Measurements from ENCODE around the gene RETN. TPM values are rescaled to one million over a fixed set of nuclear protein-coding genes. Genes with fewer than 3 reads are reported as not detected.

Gene RETN
- total and polyA plus RNA-seq, 2 donors from 2014 or later = 1.1 TPM; not detected in 1

DNA sequence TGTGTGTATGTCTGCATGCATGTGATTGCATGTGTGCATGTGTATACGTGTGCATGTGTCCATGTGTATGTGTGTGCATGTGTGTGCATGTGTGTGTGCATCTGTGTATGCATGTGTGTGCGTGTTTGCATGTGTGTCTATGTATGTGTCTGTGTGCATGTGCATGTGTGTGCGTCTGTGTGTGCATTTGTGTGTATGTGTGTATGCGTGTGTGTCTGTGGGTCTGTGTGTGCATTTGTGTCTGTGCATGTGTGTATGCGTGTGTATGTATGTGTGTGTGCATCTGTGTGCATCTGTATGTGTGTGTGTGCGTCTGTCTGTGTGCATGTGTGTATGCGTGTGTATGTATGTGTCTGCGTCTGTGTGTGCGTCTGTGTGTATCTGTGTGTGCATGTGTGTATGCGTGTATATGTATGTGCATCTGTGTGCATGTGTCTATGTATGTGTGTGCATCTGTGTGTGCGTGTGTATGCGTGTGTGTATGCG is 28.9 kb upstream of the RETN start:
- Histone ChIP-seq H3K36me3 (ENCODE audit: control insufficient read depth in 2 of 3, insufficient read depth in 3 of 3, low read length in 3 of 3) (peaks cover 0 to 10% (median 5%) of the 10 kb centered on the region in 3 donors), H3K27me3 (ENCODE audit: control insufficient read depth, insufficient read depth, low read length) (no peaks in the 10 kb centered on the region), H3K27ac (ENCODE audit: low read depth in 2 of 2, low read length in 2 of 2) (no peak overlapping the region), H3K9me3 (ENCODE audit: control insufficient read depth in 2 of 3, insufficient read depth in 1 of 3, low read length in 3 of 3) (no peaks in the 10 kb centered on the region), H3K9ac (ENCODE audit: low read length in 3 of 3) (no peak overlapping the region), H3K4me1 (ENCODE audit: control insufficient read depth in 2 of 3, insufficient read depth in 2 of 3, low read depth in 1 of 3, low read length in 3 of 3) (peaks cover 0 to 17% (median 0%) of the 10 kb centered on the region in 3 donors), H3K4me3 (ENCODE audit: low read length in 3 of 3) (no peak overlapping the region)
- TF ChIP-seq, protein P1, sequence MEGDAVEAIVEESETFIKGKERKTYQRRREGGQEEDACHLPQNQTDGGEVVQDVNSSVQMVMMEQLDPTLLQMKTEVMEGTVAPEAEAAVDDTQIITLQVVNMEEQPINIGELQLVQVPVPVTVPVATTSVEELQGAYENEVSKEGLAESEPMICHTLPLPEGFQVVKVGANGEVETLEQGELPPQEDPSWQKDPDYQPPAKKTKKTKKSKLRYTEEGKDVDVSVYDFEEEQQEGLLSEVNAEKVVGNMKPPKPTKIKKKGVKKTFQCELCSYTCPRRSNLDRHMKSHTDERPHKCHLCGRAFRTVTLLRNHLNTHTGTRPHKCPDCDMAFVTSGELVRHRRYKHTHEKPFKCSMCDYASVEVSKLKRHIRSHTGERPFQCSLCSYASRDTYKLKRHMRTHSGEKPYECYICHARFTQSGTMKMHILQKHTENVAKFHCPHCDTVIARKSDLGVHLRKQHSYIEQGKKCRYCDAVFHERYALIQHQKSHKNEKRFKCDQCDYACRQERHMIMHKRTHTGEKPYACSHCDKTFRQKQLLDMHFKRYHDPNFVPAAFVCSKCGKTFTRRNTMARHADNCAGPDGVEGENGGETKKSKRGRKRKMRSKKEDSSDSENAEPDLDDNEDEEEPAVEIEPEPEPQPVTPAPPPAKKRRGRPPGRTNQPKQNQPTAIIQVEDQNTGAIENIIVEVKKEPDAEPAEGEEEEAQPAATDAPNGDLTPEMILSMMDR (IDR thresholded peaks at IDR 0.05; ENCODE audit: borderline replicate concordance, extremely low read depth, insufficient read depth) = no peak
- DNase-seq (no peak), FAIRE-seq (no peak)
- intact Hi-C loops (cut with DNase I) = no loop called here

DNA sequence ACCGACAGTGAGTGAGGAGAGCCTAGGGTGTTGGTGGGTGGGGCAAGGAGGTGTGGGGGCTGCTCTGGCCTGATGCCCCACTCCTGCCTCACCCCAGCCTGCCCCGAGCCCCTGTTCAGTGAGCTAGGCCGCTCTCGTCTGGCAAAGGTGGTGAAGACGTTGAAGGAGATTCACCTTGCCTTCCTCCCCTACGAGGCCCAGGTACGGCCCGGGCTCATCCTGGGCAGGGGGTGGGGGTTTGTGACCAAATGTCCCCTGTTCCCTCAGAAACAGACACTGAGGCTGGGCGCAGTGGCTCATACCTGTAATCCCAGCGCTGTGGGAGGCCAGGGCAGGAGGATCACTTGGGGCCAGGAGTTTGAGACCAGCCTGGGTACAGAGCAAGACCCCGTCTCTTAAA is 28.0 kb upstream of the RETN start:
- no peak overlapping the region for H3K9ac ChIP-seq (ENCODE audit: low read length in 3 of 3)
- peaks cover 0 to 10% (median 5%) of the 10 kb centered on the region in 3 donors for H3K36me3 ChIP-seq (ENCODE audit: control insufficient read depth in 2 of 3, insufficient read depth in 3 of 3, low read length in 3 of 3)
- intact Hi-C loops (cut with DNase I) = no loop called here
- no peak for DNase-seq
- FAIRE-seq = no peak
- no peaks in the 10 kb centered on the region for H3K9me3 ChIP-seq (ENCODE audit: control insufficient read depth in 2 of 3, insufficient read depth in 1 of 3, low read length in 3 of 3)
- TF ChIP-seq, protein P1 (IDR thresholded peaks at IDR 0.05; ENCODE audit: borderline replicate concordance, extremely low read depth, insufficient read depth) = no peak
- no peak overlapping the region for H3K4me3 ChIP-seq (ENCODE audit: low read length in 3 of 3)
- no peak overlapping the region for H3K27ac ChIP-seq (ENCODE audit: low read depth in 2 of 2, low read length in 2 of 2)
- no peaks in the 10 kb centered on the region for H3K27me3 ChIP-seq (ENCODE audit: control insufficient read depth, insufficient read depth, low read length)
- peaks cover 0 to 14% (median 0%) of the 10 kb centered on the region in 3 donors for H3K4me1 ChIP-seq (ENCODE audit: control insufficient read depth in 2 of 3, insufficient read depth in 2 of 3, low read depth in 1 of 3, low read length in 3 of 3)

DNA sequence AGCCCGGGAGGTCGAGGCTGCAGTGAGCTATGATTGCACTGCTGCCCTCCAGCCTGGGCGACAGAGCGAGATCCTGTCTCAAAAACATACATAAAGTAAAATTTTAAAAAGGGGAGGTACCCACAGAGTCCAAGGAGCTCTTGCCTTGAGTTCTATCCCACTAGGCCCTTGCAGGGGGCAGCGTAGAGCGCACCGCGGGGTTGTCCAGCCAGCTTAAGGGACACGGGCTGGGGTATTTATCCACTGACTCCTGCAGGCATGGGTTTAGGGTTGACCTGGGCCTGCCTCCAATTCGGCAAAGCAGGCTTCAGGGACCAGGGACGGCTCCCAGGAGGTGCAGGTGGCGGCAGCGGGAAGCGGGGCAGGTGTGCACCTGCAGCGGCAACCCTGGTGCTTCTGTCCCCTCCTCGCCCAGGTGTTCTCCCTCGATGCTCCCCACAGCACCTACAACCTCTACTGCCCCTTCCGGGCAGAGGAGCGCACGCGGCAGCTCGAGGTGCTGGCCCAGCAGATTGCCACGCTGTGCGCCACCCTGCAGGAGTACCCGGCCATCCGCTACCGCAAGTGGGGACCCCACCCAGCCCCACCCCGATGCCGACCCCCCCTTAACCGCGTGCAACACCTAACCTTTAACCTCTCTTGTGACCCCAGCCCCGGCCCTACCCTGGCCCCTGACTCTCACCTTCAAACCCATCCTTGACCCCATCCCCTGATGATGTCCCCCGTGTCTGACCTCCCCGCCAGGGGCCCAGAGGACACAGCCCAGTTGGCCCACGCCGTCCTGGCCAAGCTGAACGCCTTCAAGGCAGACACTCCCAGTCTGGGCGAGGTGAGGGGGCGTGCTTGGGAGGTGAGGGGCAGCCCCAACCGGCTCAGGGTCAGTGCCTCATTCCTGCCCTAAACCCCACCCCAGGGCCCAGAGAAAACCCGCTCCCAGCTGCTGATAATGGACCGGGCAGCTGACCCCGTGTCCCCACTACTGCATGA is 27.3 kb upstream of the RETN start:
- TF ChIP-seq, protein P1 (IDR thresholded peaks at IDR 0.05; ENCODE audit: borderline replicate concordance, extremely low read depth, insufficient read depth) = no peak
- no peak overlapping the region for H3K27ac ChIP-seq (ENCODE audit: low read depth in 2 of 2, low read length in 2 of 2)
- H3K9me3 ChIP-seq (ENCODE audit: control insufficient read depth in 2 of 3, insufficient read depth in 1 of 3, low read length in 3 of 3) = no peaks in the 10 kb centered on the region
- H3K4me1 ChIP-seq (ENCODE audit: control insufficient read depth in 2 of 3, insufficient read depth in 2 of 3, low read depth in 1 of 3, low read length in 3 of 3) = peaks cover 0 to 7% (median 0%) of the 10 kb centered on the region in 3 donors
- peaks cover 0 to 10% (median 5%) of the 10 kb centered on the region in 3 donors for H3K36me3 ChIP-seq (ENCODE audit: control insufficient read depth in 2 of 3, insufficient read depth in 3 of 3, low read length in 3 of 3)
- H3K4me3 ChIP-seq (ENCODE audit: low read length in 3 of 3) = no peak overlapping the region
- DNase-seq = no peak
- intact Hi-C loops (cut with DNase I) = no loop called here
- no peak overlapping the region for H3K9ac ChIP-seq (ENCODE audit: low read length in 3 of 3)
- no peak for FAIRE-seq
- H3K27me3 ChIP-seq (ENCODE audit: control insufficient read depth, insufficient read depth, low read length) = no peaks in the 10 kb centered on the region
